HG02623 (cell line): ENCODE results near the gene TRAPPC3.
"Not testable (repeated sequence)": the region's sequence is repeated elsewhere in the genome, so short reads cannot be mapped to it uniquely, and the experiment has no call there.

Experiments used
- ATAC-seq: cut with Tn5 transposase; IDR thresholded peaks from one replicate; pipeline ENCODE4 v1.9.1; 2021; ENCODE audit warnings: moderate library complexity; ENCODE audit not compliant: unreplicated experiment

The TRAPPC3 gene

GRCh38 chr1:36166938-36167905 is 17.9 kb upstream of the TRAPPC3 start:
- ATAC-seq, result no peak

- ATAC-seq, result no peak
Observed at GRCh38 chr1:36166136-36166535, 16.9 kb upstream of the TRAPPC3 start.

GRCh38 chr1:36165145-36165544 is 15.9 kb upstream of the TRAPPC3 start:
- no peak for ATAC-seq

GRCh38 chr1:36164361-36164760 is 15.1 kb upstream of the TRAPPC3 start:
- ATAC-seq, result no peak

- ATAC-seq, result no peak
Observed at GRCh38 chr1:36163426-36163825, 14.1 kb upstream of the TRAPPC3 start.

- ATAC-seq, result no peak
Observed at GRCh38 chr1:36162680-36163239, 13.5 kb upstream of the TRAPPC3 start.

- no peak for ATAC-seq
Observed at GRCh38 chr1:36161641-36162531, 12.6 kb upstream of the TRAPPC3 start.

GRCh38 chr1:36160949-36161485 is 11.7 kb upstream of the TRAPPC3 start:
- no peak for ATAC-seq

GRCh38 chr1:36160388-36160948 is 11.2 kb upstream of the TRAPPC3 start:
- no peak for ATAC-seq

GRCh38 chr1:36159614-36160387 is 10.5 kb upstream of the TRAPPC3 start:
- no peak for ATAC-seq

- not testable (repeated sequence) for ATAC-seq
Observed at GRCh38 chr1:36158827-36159252, 9.6 kb upstream of the TRAPPC3 start.

- ATAC-seq, result no peak
Observed at GRCh38 chr1:36157973-36158826, 8.9 kb upstream of the TRAPPC3 start.

- ATAC-seq, result no peak
Observed at GRCh38 chr1:36157115-36157903, 8.0 kb upstream of the TRAPPC3 start.

- ATAC-seq, result no peak
Observed at GRCh38 chr1:36156329-36157114, 7.2 kb upstream of the TRAPPC3 start.

GRCh38 chr1:36155408-36156328 is 6.4 kb upstream of the TRAPPC3 start, which contains the start of gene MAP7D1:
Gene MAP7D1, plus strand, starts transcription at chr1:36156160. Its CDS starts 258 bp downstream, at chr1:36156418.
- ATAC-seq, result peak; percentile 44

- ATAC-seq, result no peak
Observed at GRCh38 chr1:36154765-36155407, 5.6 kb upstream of the TRAPPC3 start.
